ENCODE results near the gene PHLDA3.
A peak's percentile ranks its signal among the peaks of the same experiment; 100 is the strongest.

PHLDA3 gene

GRCh38 chr1:201436969-201437368, 32.0 kb downstream of the PHLDA3 start:
- TF ChIP-seq CTCF (IDR thresholded peaks at IDR 0.05; ENCODE audit: low read depth, low read length), result no peak
- Histone ChIP-seq H3K4me1 (no peaks in the 10 kb centered on the region; the same call in 1 of the 2 replicates), H3K4me3 (ENCODE audit: low read depth, low read length) (no peak overlapping the region), H3K36me3 (no peaks in the 10 kb centered on the region), H3K27me3 (no peaks in the 10 kb centered on the region), H3K9me3 (no peaks in the 10 kb centered on the region)
- no peak for DNase-seq

- no peaks in the 10 kb centered on the region for H3K27me3 ChIP-seq
- H3K4me3 ChIP-seq (ENCODE audit: low read depth, low read length), result no peak overlapping the region
- DNase-seq, result peak; percentile 38
- H3K9me3 ChIP-seq, result no peaks in the 10 kb centered on the region
- H3K4me1 ChIP-seq, result no peaks in the 10 kb centered on the region; the same call in 1 of the 2 replicates
- H3K36me3 ChIP-seq, result no peaks in the 10 kb centered on the region
- peak; percentile 31 for TF ChIP-seq CTCF (IDR thresholded peaks at IDR 0.05; ENCODE audit: low read depth, low read length)
Measured at GRCh38 chr1:201436393-201436792, 32.6 kb downstream of the PHLDA3 start.

GRCh38 chr1:201434266-201434665, 34.7 kb downstream of the PHLDA3 start:
- DNase-seq, result no peak

GRCh38 chr1:201433609-201434008, 35.4 kb downstream of the PHLDA3 start:
- no peaks in the 10 kb centered on the region for H3K27me3 ChIP-seq
- H3K4me3 ChIP-seq (ENCODE audit: low read depth, low read length), result no peak overlapping the region
- no peak for DNase-seq
- TF ChIP-seq CTCF (IDR thresholded peaks at IDR 0.05; ENCODE audit: low read depth, low read length), result no peak
- no peaks in the 10 kb centered on the region; the same call in 1 of the 2 replicates for H3K4me1 ChIP-seq
- no peaks in the 10 kb centered on the region for H3K9me3 ChIP-seq
- H3K36me3 ChIP-seq, result no peaks in the 10 kb centered on the region

More at GRCh38 chr1:201434266-201434665, 34.7 kb downstream of the PHLDA3 start:
- Histone ChIP-seq H3K4me3 (ENCODE audit: low read depth, low read length) (no peak overlapping the region), H3K27me3 (no peaks in the 10 kb centered on the region), H3K4me1 (no peaks in the 10 kb centered on the region; the same call in 1 of the 2 replicates), H3K9me3 (no peaks in the 10 kb centered on the region), H3K36me3 (no peaks in the 10 kb centered on the region)
- TF ChIP-seq CTCF (IDR thresholded peaks at IDR 0.05; ENCODE audit: low read depth, low read length), result no peak

- no peaks in the 10 kb centered on the region for H3K9me3 ChIP-seq
- no peak for TF ChIP-seq CTCF (IDR thresholded peaks at IDR 0.05; ENCODE audit: low read depth, low read length)
- DNase-seq, result no peak
Measured at GRCh38 chr1:201430776-201431175, 38.2 kb downstream of the PHLDA3 start.

GRCh38 chr1:201429736-201430501, 39.1 kb downstream of the PHLDA3 start:
- no peak for TF ChIP-seq CTCF (IDR thresholded peaks at IDR 0.05; ENCODE audit: low read depth, low read length)
- no peaks in the 10 kb centered on the region for H3K4me1 ChIP-seq
- DNase-seq, result no peak
- no peak overlapping the region for H3K4me3 ChIP-seq (ENCODE audit: low read depth, low read length)
- H3K27me3 ChIP-seq, result no peaks in the 10 kb centered on the region
- H3K9me3 ChIP-seq, result no peaks in the 10 kb centered on the region
- no peaks in the 10 kb centered on the region for H3K36me3 ChIP-seq

More at GRCh38 chr1:201430776-201431175, 38.2 kb downstream of the PHLDA3 start:
- no peaks in the 10 kb centered on the region for H3K4me1 ChIP-seq
- H3K36me3 ChIP-seq, result no peaks in the 10 kb centered on the region
- no peak overlapping the region for H3K4me3 ChIP-seq (ENCODE audit: low read depth, low read length)
- H3K27me3 ChIP-seq, result no peaks in the 10 kb centered on the region

Data from BE2C (cell line).